PC-3 (cell line): ENCODE measurements around the gene RCSD1. TPM values are rescaled to one million over a fixed set of nuclear protein-coding genes. Genes with fewer than 3 reads are reported as not detected.

Source experiments
- ATAC-seq: fragments of 200-7000 bp; cut with Tn5 transposase; 2 replicates; pipeline ENCODE4 v1.9.1; 2020; ENCODE audit warnings: mild to moderate bottlenecking, moderate library complexity
- BruUV-seq: library from RNA; stranded (reverse); fragments of 400-500 nt; replicated peaks from 2 replicates; lab custom pipeline; 2021; lab: Mats Ljungman, UMichigan
- CTCF ChIA-PET: fragments of 300-600 bp; sonication (Branson Sonifier 250); formaldehyde crosslinking; loops from one replicate; lab custom pipeline; 2022; ENCODE audit warnings: antibody characterized with exemption; lab: Charles Lee
- POLR2A ChIA-PET: fragments of 300-600 bp; sonication (Branson Sonifier 250); formaldehyde crosslinking; loops from one replicate; lab custom pipeline; 2022; ENCODE audit warnings: antibody characterized with exemption; ENCODE audit not compliant: unreplicated experiment; lab: Charles Lee
- DNase-seq: peaks from one replicate; pipeline ENCODE4 v3.0.0-alpha.2; 2015
- H2AFZ ChIP-seq: fragments of 300-600 bp; sonication (generic); 2 replicates; pipeline ENCODE4 v1.6.0; 2016; ENCODE audit warnings: antibody characterized with exemption, low read length
- H3F3A ChIP-seq: fragments of 300-600 bp; sonication (generic); one replicate; pipeline ENCODE4 v1.6.0; 2017; ENCODE audit warnings: antibody characterized with exemption, low read length, control low read depth, mild to moderate bottlenecking; ENCODE audit not compliant: unreplicated experiment
- H3K27ac ChIP-seq: fragments of 300-600 bp; sonication (generic); 2 replicates; pipeline ENCODE4 v1.5.1; 2016; ENCODE audit warnings: mild to moderate bottlenecking, low read length
- H3K27me3 ChIP-seq: fragments of 300-600 bp; sonication (generic); 2 replicates; pipeline ENCODE4 v1.6.1; 2016; ENCODE audit warnings: low read length, mixed read lengths
- H3K36me3 ChIP-seq: fragments of 300-600 bp; sonication (generic); 2 replicates; pipeline ENCODE4 v1.6.1; 2016; ENCODE audit warnings: low read depth, mixed run types, low read length, mixed read lengths
- H3K4me1 ChIP-seq: fragments of 300-600 bp; sonication (generic); 2 replicates; pipeline ENCODE4 v1.5.1; 2016; ENCODE audit warnings: low read length; ENCODE audit not compliant: insufficient read depth
- H3K4me2 ChIP-seq: fragments of 300-600 bp; sonication (generic); 2 replicates; pipeline ENCODE4 v1.6.0; 2016; ENCODE audit warnings: low read length
- H3K4me3 ChIP-seq: fragments of 300-600 bp; sonication (generic); 2 replicates; pipeline ENCODE4 v1.5.1; 2016; ENCODE audit warnings: mild to moderate bottlenecking, low read length, mixed read lengths
- H3K79me2 ChIP-seq: fragments of 300-600 bp; sonication (generic); 2 replicates; pipeline ENCODE4 v1.6.1; 2017; ENCODE audit warnings: low read length, mixed read lengths
- H3K9ac ChIP-seq: fragments of 300-600 bp; sonication (generic); 2 replicates; pipeline ENCODE4 v1.6.0; 2016; ENCODE audit warnings: mild to moderate bottlenecking, low read length
- H3K9me2 ChIP-seq: fragments of 300-600 bp; sonication (generic); replicated peaks from 2 replicates; pipeline ENCODE4 v1.6.1; 2016; ENCODE audit warnings: mixed run types, low read length, mixed read lengths
- H3K9me3 ChIP-seq: fragments of 300-600 bp; sonication (generic); 2 replicates; pipeline ENCODE4 v1.6.1; 2016; ENCODE audit warnings: low read length, mixed read lengths
- H4K20me1 ChIP-seq: fragments of 300-600 bp; sonication (generic); 2 replicates; pipeline ENCODE4 v1.6.1; 2016; ENCODE audit warnings: low read length, mixed read lengths
- EZH2 ChIP-seq: fragments of 300-600 bp; sonication (generic); IDR thresholded peaks from one replicate; pipeline ENCODE4 v1.6.1; 2017; ENCODE audit warnings: antibody characterized with exemption, mild to moderate bottlenecking, low read length; ENCODE audit not compliant: unreplicated experiment
- EZH2phosphoT487 ChIP-seq: fragments of 300-600 bp; sonication (generic); IDR thresholded peaks from 2 replicates; pipeline ENCODE4 v1.6.1; 2018; ENCODE audit warnings: mild to moderate bottlenecking, antibody characterized with exemption, low read length, borderline replicate concordance
- intact Hi-C: fragments of 100-400 bp; cut with micrococcal nuclease; formaldehyde crosslinking; loops from 2 replicates; pipeline ENCODE4 v1.9.0; 2023
- total RNA-seq: library from RNA; depleted of rRNA; stranded (reverse); fragments of >200 nt; gene quantifications from 2 replicates; pipeline ENCODE4 v1.2.3, GENCODE V29; 2014
- TF ChIP-seq, protein P1 (sequence below): fragments of 300-600 bp; sonication (generic); conservative IDR thresholded peaks from 2 replicates; pipeline ENCODE4 v1.5.1; 2017; ENCODE audit warnings: antibody characterized with exemption, low read depth, mild to moderate bottlenecking, low read length

The RCSD1 gene
- total RNA-seq, 1 experiment from 2014 or later, result not detected

DNA sequence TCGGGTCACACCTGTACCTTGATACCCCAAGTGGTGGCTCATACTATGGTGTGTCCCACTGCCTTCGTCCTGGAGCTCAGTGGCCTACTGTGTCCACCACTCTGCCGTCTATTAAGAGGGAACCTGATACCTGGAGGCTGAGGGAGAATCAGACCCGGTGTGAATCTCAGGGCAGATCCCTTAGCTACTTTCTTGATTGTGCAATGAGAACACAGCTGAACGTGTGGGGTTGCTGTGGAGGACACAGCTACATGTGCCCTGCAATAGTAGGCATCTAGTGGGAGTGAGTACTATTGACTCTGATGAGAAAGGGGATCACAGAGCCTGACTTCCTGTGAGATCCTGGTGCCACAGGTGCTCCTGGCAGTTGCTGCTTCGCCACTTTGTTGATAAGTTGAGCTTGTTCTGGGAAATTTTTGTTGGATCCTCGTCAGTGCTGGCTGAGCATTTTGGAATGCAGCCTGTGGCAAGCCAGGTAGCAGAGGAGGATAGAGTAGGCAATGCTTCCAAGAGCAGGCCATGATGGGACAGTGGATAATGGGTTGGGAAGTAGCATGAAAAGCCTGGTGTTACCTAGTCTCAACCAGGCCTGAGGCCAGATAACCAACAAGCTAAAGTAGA, 63.5 kb downstream of the RCSD1 start:
- intact Hi-C loops, result no loop called here
- ChIA-PET CTCF (no interaction called here), POLR2A (no interaction called here)
- H3K9me2 ChIP-seq, result no peaks in the 10 kb centered on the region
- H2AFZ ChIP-seq, result no peak overlapping the region
- H3K4me3 ChIP-seq, result no peak overlapping the region
- H3K4me2 ChIP-seq, result no peak overlapping the region
- H3K9me3 ChIP-seq, result no peaks in the 10 kb centered on the region
- H3F3A ChIP-seq, result no peaks in the 10 kb centered on the region
- peaks cover 7% of the 10 kb centered on the region; the same call in 1 of the 2 replicates for H3K4me1 ChIP-seq
- no peaks in the 10 kb centered on the region for H3K79me2 ChIP-seq
- ATAC-seq (no peak), DNase-seq (no peak)
- no peaks in the 10 kb centered on the region for H3K27me3 ChIP-seq
- no peak for TF ChIP-seq EZH2phosphoT487
- TF ChIP-seq, protein P1, sequence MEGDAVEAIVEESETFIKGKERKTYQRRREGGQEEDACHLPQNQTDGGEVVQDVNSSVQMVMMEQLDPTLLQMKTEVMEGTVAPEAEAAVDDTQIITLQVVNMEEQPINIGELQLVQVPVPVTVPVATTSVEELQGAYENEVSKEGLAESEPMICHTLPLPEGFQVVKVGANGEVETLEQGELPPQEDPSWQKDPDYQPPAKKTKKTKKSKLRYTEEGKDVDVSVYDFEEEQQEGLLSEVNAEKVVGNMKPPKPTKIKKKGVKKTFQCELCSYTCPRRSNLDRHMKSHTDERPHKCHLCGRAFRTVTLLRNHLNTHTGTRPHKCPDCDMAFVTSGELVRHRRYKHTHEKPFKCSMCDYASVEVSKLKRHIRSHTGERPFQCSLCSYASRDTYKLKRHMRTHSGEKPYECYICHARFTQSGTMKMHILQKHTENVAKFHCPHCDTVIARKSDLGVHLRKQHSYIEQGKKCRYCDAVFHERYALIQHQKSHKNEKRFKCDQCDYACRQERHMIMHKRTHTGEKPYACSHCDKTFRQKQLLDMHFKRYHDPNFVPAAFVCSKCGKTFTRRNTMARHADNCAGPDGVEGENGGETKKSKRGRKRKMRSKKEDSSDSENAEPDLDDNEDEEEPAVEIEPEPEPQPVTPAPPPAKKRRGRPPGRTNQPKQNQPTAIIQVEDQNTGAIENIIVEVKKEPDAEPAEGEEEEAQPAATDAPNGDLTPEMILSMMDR, result no peak
- no peak for TF ChIP-seq EZH2
- H4K20me1 ChIP-seq, result no peaks in the 10 kb centered on the region
- no peak overlapping the region for H3K9ac ChIP-seq
- H3K36me3 ChIP-seq, result no peaks in the 10 kb centered on the region
- no TSS peak for BruUV-seq
- no peak overlapping the region for H3K27ac ChIP-seq

DNA sequence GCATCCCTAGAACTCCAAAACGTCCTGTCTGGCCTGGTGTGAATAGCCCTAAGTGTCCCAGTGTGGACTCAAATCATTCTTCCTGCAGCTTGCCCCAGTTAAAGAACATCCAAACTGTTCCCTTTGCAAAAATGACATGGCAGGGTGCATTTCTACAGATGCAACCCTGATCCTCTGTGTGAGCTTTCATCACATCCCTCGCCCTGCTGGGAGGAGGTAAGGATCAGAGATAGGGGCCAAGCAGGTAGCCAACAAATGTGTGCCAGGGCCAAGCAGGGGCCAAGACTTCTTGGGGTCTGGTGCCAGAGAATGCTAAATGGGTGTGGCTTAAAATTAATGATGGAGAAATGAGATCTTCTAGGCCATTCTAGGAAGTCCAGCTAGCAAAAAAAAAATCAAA, 64.7 kb downstream of the RCSD1 start:
- H3K9ac ChIP-seq, result no peak overlapping the region
- H3K36me3 ChIP-seq, result no peaks in the 10 kb centered on the region
- H2AFZ ChIP-seq, result no peak overlapping the region
- H3K4me2 ChIP-seq, result no peak overlapping the region
- H3K9me2 ChIP-seq, result no peaks in the 10 kb centered on the region
- no peak overlapping the region for H3K4me3 ChIP-seq
- no peak for TF ChIP-seq EZH2
- no peaks in the 10 kb centered on the region for H3K79me2 ChIP-seq
- no peaks in the 10 kb centered on the region for H3F3A ChIP-seq
- CTCF ChIA-PET, result no interaction called here
- intact Hi-C loops, result no loop called here
- no peak overlapping the region for H3K27ac ChIP-seq
- POLR2A ChIA-PET, result interaction anchor here (0.6 kb wide), 1 partner anchor 540 kb away, joined by 3 read pairs; no protein-coding TSS in a partner anchor
- peaks cover 3% of the 10 kb centered on the region; the same call in 1 of the 2 replicates for H3K4me1 ChIP-seq
- no peaks in the 10 kb centered on the region for H3K9me3 ChIP-seq
- no peaks in the 10 kb centered on the region for H3K27me3 ChIP-seq
- DNase-seq, result no peak
- no peak for ATAC-seq
- BruUV-seq, result no TSS peak
- no peaks in the 10 kb centered on the region for H4K20me1 ChIP-seq

DNA sequence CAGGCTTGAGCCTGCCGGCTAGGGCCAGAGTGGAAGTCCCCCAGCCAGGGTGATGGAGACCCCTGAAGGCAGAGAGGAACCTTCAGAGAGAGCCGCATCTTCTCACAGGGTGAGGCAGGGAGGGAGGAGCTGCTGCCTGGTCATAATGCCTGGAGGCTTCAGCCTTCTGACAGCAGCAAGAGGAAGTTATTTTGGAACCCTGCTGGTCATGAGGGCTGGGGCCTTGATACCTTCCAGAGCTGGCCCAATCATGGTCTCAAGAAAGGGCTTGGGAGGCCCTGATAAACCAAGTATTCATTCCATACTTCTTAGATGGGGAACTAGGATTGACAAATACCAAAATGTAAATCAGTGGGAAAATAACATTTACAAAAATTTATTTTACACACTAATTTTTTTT, 65.1 kb downstream of the RCSD1 start:
- H3K27ac ChIP-seq, result no peak overlapping the region
- BruUV-seq, result no TSS peak
- no peak for TF ChIP-seq EZH2phosphoT487
- TF ChIP-seq EZH2, result no peak
- TF ChIP-seq, protein P1, result no peak
- no peaks in the 10 kb centered on the region for H3K36me3 ChIP-seq
- intact Hi-C loops, result no loop called here
- no peak overlapping the region for H3K4me2 ChIP-seq
- H3K9me2 ChIP-seq, result no peaks in the 10 kb centered on the region
- DNase-seq (no peak), ATAC-seq (no peak)
- CTCF ChIA-PET, result no interaction called here
- no peaks in the 10 kb centered on the region for H4K20me1 ChIP-seq
- no peaks in the 10 kb centered on the region for H3K9me3 ChIP-seq
- H3K27me3 ChIP-seq, result no peaks in the 10 kb centered on the region
- no peak overlapping the region for H2AFZ ChIP-seq
- H3K4me3 ChIP-seq, result no peak overlapping the region
- no peaks in the 10 kb centered on the region for H3F3A ChIP-seq
- no peak overlapping the region for H3K9ac ChIP-seq
- POLR2A ChIA-PET, result no interaction called here
- H3K4me1 ChIP-seq, result no peaks in the 10 kb centered on the region
- H3K79me2 ChIP-seq, result no peaks in the 10 kb centered on the region
